ENCODE results near the gene FAM118B.
"Not testable (repeated sequence)": the region's sequence is repeated elsewhere in the genome, so short reads cannot be mapped to it uniquely, and the experiment has no call there.

Gene FAM118B

DNA sequence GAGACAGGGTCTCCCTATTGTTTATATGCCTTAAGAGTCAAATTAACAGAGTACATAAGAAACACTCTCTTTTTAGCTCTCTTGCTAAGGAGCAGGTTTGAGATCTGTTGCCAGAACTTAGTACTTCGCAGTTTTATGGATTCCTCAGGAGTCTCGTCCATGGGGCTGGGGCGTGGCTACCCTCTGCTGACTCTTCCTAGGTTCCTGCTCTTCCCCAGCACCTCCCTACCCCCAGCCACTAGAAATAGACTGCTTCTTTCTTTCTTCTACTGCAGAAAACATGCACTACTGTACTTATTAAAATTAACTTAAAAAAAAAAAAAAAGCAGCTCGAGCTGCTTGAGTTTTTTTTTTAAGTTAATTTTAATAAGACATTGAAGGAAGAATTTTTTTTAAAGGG, 8.0 kb downstream of the FAM118B start:
- no peak for DNase-seq (ENCODE audit: low read depth)

DNA sequence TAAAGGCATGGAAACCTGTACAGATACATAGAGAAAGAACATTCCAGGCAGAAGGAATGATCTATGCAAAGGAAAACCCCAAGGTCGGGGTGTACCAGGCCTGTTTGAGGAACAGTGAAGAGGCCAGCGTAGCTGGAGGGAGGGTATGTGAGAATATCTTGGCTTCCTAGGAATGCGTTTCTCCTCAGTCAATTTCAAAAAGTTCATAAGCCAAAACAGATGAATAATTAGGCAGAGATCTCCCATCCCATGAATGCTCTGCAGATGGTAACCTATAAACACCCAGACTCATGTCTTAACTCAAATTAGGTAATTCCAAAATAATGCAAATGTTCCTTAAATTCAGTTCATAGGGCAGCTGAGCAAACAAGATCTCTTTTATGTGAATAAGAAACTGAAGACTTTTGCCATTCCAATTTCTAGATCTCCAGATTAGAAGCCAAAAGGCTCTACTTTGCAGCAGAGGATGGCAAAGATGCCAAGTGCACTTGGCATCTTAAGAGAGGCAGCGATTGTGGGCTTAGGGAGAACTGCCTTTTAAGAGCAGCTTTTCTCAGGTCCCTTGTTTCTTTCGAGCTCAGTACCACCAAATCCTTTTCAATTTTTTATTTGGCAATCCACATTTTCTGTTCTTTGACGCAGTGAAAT, 13.2 kb downstream of the FAM118B start:
- no peak for DNase-seq (ENCODE audit: low read depth)

DNA sequence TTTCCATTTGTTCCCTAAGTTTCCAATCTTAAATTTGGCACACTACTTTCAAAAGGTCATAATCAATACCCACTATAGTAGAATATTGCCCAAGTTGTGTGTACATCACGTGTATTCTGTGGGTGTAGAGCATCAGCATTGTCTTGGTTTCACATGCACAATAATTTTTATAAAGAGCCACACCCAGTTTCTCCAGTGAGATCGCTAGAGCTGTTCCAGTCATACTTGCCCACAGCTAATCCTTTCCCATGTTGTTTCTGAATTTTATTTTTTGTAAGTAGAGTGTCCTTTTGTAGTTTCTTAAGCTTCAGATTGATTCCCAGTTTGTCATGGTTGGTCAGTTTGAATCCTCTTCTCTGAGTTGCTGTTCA, 13.7 kb downstream of the FAM118B start:
- DNase-seq (ENCODE audit: low read depth): no peak

DNA sequence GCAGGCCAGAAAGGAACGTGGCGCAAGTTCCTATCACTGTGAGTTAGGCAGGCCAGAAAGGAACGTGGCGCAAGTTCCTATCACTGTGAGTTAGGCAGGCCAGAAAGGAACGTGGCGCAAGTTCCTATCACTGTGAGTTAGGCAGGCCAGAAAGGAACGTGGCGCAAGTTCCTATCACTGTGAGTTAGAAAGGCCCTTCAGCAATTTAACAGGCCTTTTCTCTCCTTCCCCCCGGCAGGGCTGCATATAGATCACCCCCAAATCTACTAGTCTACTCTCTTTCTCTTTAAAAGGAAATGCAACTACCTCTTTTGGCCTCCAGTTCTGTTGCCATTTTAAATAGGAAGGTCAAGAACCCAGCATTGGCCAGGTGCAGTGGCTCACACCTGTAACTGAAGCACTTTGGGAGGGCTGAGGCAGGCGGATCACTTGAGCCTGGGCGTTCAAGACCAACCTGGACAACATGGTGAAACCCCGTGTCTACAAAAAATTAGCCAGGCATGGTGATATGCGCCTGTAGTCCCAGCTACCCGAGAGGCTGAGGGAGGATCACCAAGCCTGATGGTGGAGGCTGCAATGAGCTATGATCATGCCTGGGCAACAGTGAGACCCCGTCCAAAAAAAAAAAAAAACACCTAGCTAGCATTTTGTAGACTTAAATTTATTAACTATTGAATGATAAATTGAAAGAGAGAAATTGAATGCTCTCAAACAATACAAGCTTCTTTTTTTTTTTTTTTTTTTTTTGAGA, 14.9 kb downstream of the FAM118B start:
- no peak for DNase-seq (ENCODE audit: low read depth)

DNA sequence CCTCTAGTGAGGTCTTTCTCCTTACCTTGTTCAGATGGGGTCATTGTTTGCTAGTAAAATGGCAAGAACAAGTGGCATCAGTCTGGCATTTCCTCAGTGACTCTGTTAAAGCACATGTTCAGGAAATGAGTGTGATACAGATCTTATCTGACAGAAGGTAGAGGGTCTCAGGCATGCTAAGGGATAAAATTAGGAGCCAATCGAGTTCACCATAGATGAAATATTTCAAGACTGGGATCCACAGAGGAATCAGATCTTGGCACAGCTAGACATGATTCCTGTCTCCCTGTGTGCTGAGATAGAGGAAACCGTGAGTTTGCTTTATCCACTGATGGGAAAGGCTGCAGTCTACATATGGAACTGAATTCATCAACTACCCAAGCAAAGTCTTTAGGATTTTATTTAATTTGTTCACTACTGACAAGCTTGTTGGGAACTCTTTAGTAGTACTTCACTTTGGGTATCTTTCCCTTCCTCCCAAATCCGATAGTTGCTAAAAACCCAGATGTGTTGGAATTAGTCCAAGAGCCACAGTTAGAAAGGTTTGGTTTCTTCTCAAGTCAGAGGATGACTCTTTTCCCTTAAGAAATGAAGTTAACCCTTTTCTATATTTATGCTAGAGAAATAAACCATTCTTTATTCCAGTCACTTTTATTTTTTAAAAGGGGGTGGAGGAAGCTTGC, 18.4 kb downstream of the FAM118B start:
- DNase-seq (ENCODE audit: low read depth): no peak

DNA sequence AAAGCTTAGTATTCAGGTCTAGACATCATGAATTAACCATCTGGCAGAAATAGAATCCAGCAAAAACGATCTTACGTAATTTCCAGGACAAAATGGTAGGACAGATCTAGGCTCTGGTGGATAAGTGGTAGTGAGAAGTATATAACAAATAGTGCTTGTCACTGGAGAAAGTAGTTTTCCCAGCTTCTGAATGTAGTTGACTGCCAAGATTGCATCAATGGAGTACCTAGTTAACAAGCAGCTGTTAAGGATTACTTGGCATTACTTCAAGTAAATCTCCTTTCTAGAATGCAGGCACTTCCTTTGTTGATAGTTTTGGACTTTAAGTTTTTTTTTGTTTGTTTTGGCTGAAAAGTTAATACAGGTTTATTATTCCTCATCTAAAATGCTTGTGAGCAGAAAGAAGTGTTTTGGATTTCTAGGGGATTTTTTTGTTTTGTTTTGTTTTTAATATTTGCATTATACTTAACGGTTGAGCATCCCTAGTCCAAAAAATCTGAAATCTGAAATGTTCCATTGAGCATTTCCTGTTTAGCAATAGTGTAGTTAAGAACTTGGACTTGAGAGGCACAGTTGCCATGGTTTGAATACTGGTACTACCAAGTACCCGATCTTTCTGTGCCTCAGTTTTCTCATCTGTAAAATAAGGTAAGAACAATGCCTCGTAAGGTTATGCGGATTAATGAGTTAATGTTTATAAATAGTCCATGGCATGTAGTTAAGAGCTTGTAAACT, 20.3 kb downstream of the FAM118B start:
- DNase-seq (ENCODE audit: low read depth): no peak

DNA sequence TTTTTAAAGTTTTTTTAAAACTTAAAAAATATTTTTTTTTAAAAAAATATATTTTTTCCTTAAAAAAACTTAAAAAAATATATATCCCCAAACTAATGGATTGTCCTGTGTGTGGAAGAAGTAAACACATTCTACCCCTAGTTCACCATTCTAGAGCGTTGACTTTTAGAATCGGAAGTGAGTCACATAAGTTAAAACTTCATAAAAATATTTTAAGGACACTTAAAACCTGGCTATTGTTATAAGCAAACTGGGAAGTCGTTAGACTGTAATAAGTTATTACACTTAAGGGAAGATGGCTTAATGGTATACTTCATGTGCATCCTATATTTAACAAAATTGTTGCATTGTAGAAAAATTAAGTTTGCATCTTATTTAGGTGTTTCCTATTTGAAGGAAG, 21.1 kb downstream of the FAM118B start:
- no peak for DNase-seq (ENCODE audit: low read depth)

DNA sequence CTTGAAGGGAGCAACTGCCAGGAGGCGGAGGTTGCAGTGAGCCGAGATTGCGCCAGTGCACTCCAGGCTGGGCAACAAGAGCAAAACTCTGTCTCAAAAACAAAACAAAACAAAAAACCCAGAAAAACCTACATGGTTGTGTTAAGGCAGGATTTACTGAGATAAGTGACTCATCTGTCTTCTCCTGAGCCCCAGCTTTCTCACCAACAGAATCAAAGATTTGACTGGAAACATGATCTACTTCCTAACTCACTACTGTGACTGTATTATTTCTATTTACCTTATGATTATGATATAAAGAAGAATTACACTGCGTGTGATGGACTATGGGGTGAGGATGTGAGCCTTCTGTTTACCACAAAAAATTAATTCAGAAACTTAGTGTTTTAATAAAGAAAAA, 21.8 kb downstream of the FAM118B start:
- DNase-seq (ENCODE audit: low read depth): no peak

DNA sequence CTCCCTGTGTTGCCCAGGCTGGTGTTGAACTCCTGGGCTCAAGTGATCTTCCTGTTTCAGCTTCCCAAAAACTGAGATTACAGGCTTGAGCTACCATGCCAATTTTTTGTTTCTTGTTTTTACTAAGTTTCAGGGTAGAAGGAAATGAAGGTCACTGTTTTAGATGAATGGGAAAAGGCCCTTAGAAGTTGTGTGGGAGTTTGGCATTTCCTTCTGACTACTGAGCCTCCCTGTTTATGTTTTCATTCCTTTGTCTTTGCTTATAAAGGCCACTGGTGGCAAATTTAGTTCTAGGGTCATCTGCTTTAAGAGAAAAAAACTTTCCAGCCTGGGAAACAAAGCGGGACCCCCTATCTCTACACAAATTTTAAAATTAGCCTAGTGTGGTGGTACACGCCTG, 35.1 kb downstream of the FAM118B start:
- DNase-seq (ENCODE audit: low read depth): no peak

DNA sequence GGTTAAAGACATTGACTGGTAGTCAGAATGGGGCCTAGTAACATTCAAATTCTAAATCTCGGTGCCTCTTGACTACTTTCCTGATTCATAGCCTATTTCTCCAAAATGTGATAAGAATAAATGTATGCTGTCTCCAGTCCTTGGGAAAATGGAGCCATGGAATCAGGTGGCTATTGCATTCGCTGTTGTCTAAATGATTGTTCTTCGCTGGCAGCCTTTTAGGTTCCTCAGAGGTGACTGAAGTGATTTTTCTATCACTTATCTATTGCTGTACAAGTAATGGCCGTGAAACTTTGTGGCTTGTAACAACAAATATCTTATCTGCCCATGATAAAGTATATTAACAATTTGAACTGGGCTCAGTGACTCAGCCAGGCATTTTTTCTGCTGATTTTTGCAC, 41.7 kb downstream of the FAM118B start:
- no peak for DNase-seq (ENCODE audit: low read depth)

DNA sequence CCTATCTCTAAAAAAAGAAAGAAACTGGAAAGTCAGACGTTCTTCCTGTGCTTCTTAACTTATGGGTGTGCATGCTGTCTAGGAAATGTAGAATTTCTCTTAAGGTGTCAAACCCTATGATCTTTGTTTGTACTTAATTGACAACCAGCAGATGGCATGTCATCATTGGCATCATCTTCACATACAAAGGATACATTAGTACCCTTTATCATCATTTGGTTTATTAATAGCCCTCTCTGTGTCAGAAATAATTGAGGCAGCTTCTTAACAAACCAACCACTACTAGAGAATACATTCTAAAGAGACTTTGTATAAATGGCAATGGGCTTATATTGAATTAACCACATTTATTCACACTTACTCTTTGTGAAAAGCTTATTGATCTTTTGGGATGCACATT, 43.2 kb downstream of the FAM118B start:
- DNase-seq (ENCODE audit: low read depth): no peak

DNA sequence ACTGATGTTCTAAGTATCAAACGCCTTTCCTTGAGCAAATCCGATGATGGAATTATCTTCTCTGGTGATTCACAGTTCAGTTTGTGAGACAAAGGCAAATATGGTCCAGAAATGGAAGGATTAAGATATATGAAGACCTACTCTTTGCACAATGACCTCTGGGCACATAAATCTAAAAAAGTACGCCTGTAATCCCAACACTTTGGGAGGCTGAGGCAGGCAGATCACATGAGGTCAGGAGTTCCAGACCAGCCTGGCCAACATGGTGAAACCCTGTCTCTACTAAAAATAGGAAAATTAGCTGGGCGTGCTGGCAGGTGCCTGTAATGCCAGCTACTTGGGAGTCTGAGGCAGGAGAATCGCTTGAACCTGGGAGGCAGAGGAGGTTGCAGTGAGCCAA, 43.9 kb downstream of the FAM118B start:
- not testable (repeated sequence) for DNase-seq (ENCODE audit: low read depth)

DNA sequence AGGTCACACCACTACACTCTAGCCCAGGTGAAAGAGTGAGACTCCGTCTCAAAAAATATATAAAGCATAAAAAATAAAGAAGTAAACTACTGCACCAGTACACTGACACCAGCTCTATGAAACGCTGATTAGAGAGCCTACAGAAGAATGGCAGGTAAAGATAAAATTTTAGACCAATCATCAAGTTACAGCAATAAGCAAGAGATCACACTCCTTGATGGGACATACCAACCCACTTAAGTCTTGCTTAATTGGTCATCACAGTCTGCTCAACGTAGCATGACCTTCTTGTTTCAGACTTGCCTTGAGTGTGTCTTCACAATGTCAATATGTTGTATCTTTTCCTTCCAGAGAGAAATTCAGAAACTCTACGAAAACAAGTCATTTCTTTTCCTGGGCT, 44.6 kb downstream of the FAM118B start:
- no peak for DNase-seq (ENCODE audit: low read depth)

DNA sequence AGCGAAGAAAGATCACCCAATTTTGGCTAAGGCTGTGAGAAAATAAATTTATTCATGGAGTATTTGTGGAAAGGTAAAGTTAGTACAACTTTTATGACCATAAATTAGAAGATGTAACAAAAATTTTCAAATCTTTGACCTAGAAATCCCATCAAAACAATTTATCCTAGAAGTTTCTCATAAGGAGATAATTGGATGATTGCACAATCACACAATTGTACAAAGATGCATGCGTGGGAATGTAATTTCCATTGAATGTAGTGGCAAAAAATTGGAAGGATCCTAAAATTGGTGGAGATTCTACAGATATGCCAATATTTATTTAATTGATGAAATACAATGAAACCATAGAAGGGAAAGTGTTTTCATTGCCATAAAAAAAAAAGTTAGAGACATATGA, 45.6 kb downstream of the FAM118B start:
- DNase-seq (ENCODE audit: low read depth): no peak

DNA sequence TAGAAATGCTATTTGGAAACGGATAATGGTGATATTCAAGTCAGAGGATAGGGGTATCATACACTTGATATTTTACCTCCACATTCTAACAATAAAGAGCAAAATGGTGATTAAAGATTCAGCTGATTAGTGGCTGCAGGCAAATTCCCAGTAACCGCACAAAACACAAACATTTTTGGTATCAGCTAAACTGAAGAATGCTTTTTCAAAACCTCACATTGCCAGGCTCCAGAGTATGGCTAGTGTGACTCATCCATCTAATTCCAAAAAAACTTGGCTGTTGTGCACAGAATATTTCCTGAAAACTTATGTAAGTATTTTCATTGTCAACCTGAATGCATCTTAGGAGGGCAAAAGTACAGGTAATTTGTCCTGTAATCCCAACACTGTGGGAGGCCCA, 46.2 kb downstream of the FAM118B start:
- no peak for DNase-seq (ENCODE audit: low read depth)

DNA sequence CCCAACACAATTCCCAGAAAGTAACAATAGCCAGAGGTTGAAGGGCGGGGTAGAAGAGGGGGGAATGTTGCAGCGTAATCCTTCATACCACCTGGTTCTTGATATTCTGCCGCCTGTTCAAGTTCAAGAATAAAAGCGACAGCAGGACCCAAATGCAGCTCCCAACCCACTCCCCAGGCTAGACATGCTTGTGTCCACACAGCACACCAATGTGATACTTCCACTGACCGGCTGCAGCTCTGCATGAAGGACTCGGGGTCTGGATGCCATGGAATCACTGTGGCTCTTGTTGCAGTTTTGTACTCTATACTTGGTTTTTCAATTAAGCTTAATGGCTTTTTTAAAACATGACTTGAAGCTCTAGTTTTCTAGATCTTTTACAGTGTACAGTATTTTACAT, 50.6 kb downstream of the FAM118B start:
- no peak for DNase-seq (ENCODE audit: low read depth)

DNA sequence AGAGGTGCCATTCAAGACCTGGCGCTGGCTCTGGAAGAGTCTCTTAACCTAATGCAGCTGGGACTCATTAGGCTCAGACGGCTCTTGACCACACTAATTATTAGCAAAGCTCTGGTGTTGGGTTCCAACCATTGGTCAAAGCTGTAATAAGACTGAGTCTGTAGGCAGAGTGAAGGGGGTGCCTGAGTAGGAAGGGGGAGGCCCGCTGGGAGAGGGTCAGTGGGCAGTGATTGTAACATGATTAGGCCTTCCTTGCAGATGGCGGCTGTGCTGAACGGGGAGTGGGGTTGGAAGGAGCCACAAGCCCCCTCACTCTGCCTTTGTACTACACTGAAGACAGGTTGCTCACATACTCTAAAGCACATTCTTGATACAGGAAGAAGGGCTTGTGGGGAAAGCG, 51.9 kb downstream of the FAM118B start:
- DNase-seq (ENCODE audit: low read depth): no peak

DNA sequence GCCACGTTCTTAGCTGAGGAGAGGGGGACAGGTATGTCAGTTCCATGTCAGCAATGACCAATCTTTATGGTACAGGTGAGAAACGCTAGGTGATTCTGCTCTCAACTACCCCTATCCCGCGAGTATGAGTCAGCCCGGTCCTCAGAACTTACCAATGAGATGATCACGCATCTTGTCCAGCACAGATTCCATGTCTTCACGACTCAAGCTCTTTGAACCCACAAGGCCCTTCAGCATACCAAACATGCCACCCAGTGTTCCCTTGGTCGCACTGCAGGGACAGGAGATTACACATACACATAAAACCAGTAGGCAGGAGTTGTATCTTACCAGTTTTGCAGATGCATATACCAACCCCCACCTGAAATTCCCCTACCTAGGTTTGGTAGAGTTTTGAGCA, 54.2 kb downstream of the FAM118B start:
- no peak for DNase-seq (ENCODE audit: low read depth)

DNA sequence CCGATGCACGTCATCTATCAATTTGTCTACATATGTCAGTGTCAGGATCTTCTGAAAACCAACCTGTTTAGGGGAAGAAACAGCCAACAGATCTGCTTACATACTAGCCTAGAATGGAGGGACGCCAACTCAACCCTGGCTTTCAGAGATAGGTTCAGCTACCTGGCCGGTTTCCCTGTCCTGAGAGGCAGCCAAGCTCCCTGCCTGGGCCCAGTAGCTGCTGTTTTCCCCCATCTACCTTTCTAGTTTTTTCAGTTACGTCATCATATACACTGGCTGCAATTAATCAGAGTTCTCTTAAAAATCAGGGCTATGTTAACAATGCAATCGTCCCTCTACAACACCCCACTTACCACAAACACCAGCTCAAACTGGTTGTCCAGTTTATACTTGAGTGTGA, 56.1 kb downstream of the FAM118B start:
- DNase-seq (ENCODE audit: low read depth): no peak

DNA sequence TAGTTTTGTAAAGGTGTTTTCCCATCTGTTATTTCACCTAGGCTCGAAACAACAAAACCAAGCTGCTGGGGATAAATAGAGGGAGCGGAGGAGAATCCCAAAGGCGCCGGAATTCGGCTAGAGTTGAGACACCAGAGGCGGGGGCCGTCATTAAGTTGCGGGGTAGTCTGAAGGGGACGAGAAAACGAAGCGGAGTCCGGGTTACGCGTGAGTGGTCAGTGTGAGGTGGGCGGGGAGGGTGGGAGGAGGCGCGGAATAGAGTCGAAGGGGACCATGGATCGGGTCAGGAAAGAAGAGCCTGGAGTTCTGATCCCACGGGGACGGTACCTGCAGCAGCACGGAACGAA, 56.8 kb downstream of the FAM118B start:
- DNase-seq (ENCODE audit: low read depth): no peak

DNA sequence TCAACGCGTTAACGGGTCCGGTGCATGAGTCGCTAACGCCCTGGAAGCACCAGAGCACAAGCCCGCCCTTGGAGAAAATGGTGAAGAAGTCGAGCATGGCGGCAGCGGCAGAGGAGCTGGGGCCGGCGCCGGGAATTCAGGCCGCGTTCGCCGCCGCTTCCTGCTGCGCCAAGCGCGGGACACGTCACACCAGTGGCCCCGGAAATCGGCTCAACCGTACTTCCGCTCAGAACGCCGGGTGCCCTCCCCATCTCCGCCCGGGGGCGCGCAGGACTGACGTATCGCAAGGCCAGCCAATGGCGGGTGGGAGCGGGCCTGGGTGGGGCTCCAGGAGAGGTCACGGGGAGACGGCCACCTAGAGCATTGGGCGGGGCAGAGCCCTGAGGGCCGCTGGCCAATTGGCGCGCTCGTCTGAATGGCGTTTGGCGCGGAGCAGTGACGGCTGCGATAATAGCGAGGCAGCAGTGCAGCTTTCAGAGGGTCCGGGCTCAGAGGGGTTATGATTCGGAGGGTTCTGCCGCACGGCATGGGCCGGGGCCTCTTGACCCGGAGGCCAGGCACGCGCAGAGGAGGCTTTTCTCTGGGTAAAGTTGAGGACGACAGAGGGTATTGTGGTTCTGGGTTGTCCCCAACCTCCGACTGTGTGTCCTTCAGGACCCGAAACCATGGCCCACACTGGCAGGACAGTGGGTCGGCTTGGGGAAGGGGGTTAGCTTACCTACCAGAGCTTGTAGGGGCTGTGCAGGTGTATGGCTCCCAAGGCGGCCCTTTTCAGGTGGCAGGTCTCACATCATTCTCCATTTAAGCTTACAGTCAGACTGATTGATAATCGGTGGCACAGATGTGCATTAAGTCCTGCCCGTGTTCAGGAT, 57.4 kb downstream of the FAM118B start, which contains the start of the genes FOXRED1 and SRPRA:
FOXRED1 (plus strand) TSS at position 447 of the 872 bp plus-strand sequence; CDS start at position 500, 53 bp downstream.
SRPRA (minus strand) TSS at position 188 of the 872 bp plus-strand sequence; CDS start at position 97, 91 bp downstream.
- DNase-seq (ENCODE audit: low read depth): peak; percentile 99

DNA sequence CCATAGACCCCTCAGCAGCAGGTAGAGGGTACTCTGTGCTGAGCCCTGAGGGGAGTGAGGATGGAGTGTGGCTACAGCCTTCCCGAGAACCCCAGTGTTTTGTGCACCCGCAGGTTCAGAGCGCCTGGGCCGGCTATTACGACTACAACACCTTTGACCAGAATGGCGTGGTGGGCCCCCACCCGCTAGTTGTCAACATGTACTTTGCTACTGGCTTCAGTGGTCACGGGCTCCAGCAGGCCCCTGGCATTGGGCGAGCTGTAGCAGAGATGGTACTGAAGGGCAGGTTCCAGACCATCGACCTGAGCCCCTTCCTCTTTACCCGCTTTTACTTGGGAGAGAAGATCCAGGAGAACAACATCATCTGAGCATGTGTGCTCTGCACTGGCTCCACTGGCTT, 65.7 kb downstream of the FAM118B start:
- no peak for DNase-seq (ENCODE audit: low read depth)

Data from activated T-cell treated with anti-CD3 and anti-CD28 coated beads for 1 hour (primary cell).